Gastrocnemius medialis (tissue), 4 donors: ENCODE data around the gene TP53RK. TPM values are rescaled to one million over a fixed set of nuclear protein-coding genes. Genes with fewer than 3 reads are reported as not detected.

Source experiments
- ATAC-seq, 2 donors: fragments of 150-250 bp; one replicate each; pipeline ENCODE4 v1.9.1; 2016
- DNase-seq, 2 donors: peaks; one replicate each; pipeline ENCODE4 v3.0.0-alpha.2; 2019
- H3K27ac ChIP-seq, 4 donors: fragments of 200-600 bp; sonication (generic); 1 replicate in 1 of 4; 2 replicates in 3 of 4; pipeline ENCODE4 v1.5.1; 2016 to 2018; ENCODE audit warnings: mild to moderate bottlenecking in 2 of 4, moderate library complexity in 1 of 4
- H3K27me3 ChIP-seq, 3 donors: fragments of 200-600 bp; sonication (generic) in 2 of 3; 1 replicate in 1 of 3; 2 replicates in 2 of 3; pipeline versions ENCODE4 v1.5.1 to v1.6.0; 2016 to 2019; ENCODE audit warnings: mild to moderate bottlenecking in 1 of 3, moderate library complexity in 1 of 3
- H3K36me3 ChIP-seq, 2 donors: fragments of 200-600 bp; sonication (generic) in 1 of 2; one replicate each; pipeline ENCODE4 v1.5.1; 2017 to 2018
- H3K4me1 ChIP-seq, 2 donors: fragments of 200-600 bp; sonication (generic) in 1 of 2; one replicate each; pipeline ENCODE4 v1.5.1; 2016 to 2017; ENCODE audit warnings: mild to moderate bottlenecking in 2 of 2
- H3K4me3 ChIP-seq, 4 donors: fragments of 200-600 bp; sonication (generic) in 3 of 4; 1 replicate in 1 of 4; 2 replicates in 3 of 4; pipeline ENCODE4 v1.5.1; 2016 to 2019; ENCODE audit warnings: mild to moderate bottlenecking in 2 of 4
- H3K9me3 ChIP-seq, 3 donors: fragments of 200-600 bp; sonication (generic) in 2 of 3; 1 replicate in 1 of 3; 2 replicates in 2 of 3; pipeline ENCODE4 v1.5.1; 2016 to 2019
- POLR2A ChIP-seq, 2 donors: fragments of 450-650 bp; IDR thresholded peaks; one replicate each; pipeline ENCODE4 v1.6.1; 2017; ENCODE audit warnings: antibody characterized with exemption in 2 of 2, mild to moderate bottlenecking in 2 of 2, moderate library complexity in 2 of 2
- in situ Hi-C, 4 donors: fragments of 200-750 bp; cut with MboI; loops; one replicate each; pipeline versions ENCODE4 v1.15.0 to v1.8.0; 2017; ENCODE audit warnings: low sequenced_read_pairs in 4 of 4
- intact Hi-C: fragments of 100-400 bp; cut with DNase I; formaldehyde crosslinking; loops from one replicate; pipeline ENCODE4 v1.15.1; 2023; ENCODE audit warnings: low total_unique reads
- total RNA-seq, 4 donors: library from RNA; depleted of rRNA; stranded (reverse); fragments of >200 nt; gene quantifications; one replicate each; pipeline versions ENCODE4 v1.1.0 to v1.2.3, GENCODE V29; 2016
- TF ChIP-seq, protein P1 (sequence below), 5 experiments: fragments of 450-650 bp in 3 of 5; fragments of 200-600 bp in 2 of 5; sonication (generic) in 2 of 5; IDR thresholded peaks in 4 of 5; conservative IDR thresholded peaks in 1 of 5; 1 replicate in 4 of 5; 2 replicates in 1 of 5; pipeline ENCODE4 v1.5.1; 2016 to 2019; ENCODE audit warnings: antibody characterized with exemption in 5 of 5, mild to moderate bottlenecking in 3 of 5, moderate library complexity in 3 of 5

Gene TP53RK
- total RNA-seq, 4 donors from 2014 or later = 8.3 to 17.7 (median 10.9) TPM

- DNase-seq = no peak
- H3K4me1 ChIP-seq = no peaks in the 10 kb centered on the region
- no peak overlapping the region for H3K4me3 ChIP-seq
- H3K27me3 ChIP-seq = no peaks in the 10 kb centered on the region
- intact Hi-C loops = no loop called here
- in situ Hi-C loops = no loop called here
- TF ChIP-seq POLR2A (IDR thresholded peaks at IDR 0.05) = no peak
- TF ChIP-seq, protein P1, sequence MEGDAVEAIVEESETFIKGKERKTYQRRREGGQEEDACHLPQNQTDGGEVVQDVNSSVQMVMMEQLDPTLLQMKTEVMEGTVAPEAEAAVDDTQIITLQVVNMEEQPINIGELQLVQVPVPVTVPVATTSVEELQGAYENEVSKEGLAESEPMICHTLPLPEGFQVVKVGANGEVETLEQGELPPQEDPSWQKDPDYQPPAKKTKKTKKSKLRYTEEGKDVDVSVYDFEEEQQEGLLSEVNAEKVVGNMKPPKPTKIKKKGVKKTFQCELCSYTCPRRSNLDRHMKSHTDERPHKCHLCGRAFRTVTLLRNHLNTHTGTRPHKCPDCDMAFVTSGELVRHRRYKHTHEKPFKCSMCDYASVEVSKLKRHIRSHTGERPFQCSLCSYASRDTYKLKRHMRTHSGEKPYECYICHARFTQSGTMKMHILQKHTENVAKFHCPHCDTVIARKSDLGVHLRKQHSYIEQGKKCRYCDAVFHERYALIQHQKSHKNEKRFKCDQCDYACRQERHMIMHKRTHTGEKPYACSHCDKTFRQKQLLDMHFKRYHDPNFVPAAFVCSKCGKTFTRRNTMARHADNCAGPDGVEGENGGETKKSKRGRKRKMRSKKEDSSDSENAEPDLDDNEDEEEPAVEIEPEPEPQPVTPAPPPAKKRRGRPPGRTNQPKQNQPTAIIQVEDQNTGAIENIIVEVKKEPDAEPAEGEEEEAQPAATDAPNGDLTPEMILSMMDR (IDR thresholded peaks at IDR 0.05 in 4 of 5, conservative IDR thresholded peaks at IDR 0.05 in 1 of 5) = no peak
- no peaks in the 10 kb centered on the region for H3K9me3 ChIP-seq
- H3K27ac ChIP-seq = no peak overlapping the region
- no peak for ATAC-seq
- no peaks in the 10 kb centered on the region for H3K36me3 ChIP-seq
These were observed 35.2 kb upstream of the TP53RK start for GRCh38 chr20:46724343-46724959.

- DNase-seq (no peak), ATAC-seq (no peak)
- TF ChIP-seq, protein P1 (IDR thresholded peaks at IDR 0.05 in 4 of 5, conservative IDR thresholded peaks at IDR 0.05 in 1 of 5) = no peak
- TF ChIP-seq POLR2A (IDR thresholded peaks at IDR 0.05) = no peak
- intact Hi-C loops (no loop called here), in situ Hi-C loops (no loop called here)
- Histone ChIP-seq H3K27ac (no peak overlapping the region), H3K4me1 (no peaks in the 10 kb centered on the region), H3K4me3 (no peak overlapping the region), H3K9me3 (no peaks in the 10 kb centered on the region), H3K36me3 (no peaks in the 10 kb centered on the region), H3K27me3 (no peaks in the 10 kb centered on the region)
These were observed 33.8 kb upstream of the TP53RK start for GRCh38 chr20:46723039-46723438.

DNA sequence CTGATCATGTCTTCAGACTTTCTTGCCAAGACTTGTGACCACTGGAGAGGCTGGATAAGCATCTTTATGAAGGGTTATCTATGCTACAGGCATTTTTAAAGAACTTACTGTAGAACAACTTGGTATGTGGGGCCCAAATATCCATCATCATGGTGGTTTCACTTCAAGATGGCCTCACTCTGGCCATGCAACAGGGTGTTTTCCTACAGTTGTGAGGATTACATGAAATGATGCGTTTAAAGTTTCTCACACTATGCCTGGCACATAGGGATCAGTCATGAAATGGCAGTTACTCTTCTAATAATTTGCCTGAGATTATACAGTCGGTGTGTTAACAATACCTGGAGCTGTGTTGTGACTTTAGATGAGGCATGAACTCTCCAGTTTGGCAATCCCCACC, 33.2 kb upstream of the TP53RK start:
- DNase-seq = no peak
- Histone ChIP-seq H3K27ac (no peak overlapping the region), H3K4me3 (no peak overlapping the region), H3K36me3 (no peaks in the 10 kb centered on the region), H3K4me1 (no peaks in the 10 kb centered on the region), H3K9me3 (no peaks in the 10 kb centered on the region), H3K27me3 (no peaks in the 10 kb centered on the region)
- no peak for TF ChIP-seq POLR2A (IDR thresholded peaks at IDR 0.05)
- TF ChIP-seq, protein P1 (IDR thresholded peaks at IDR 0.05 in 4 of 5, conservative IDR thresholded peaks at IDR 0.05 in 1 of 5) = no peak
- ATAC-seq = no peak
- intact Hi-C loops (no loop called here), in situ Hi-C loops (no loop called here)

- H3K4me1 ChIP-seq = no peaks in the 10 kb centered on the region
- no peak for DNase-seq
- ATAC-seq = no peak
- in situ Hi-C loops = no loop called here
- H3K27ac ChIP-seq = no peak overlapping the region
- no peaks in the 10 kb centered on the region for H3K27me3 ChIP-seq
- no peak for TF ChIP-seq POLR2A (IDR thresholded peaks at IDR 0.05)
- TF ChIP-seq, protein P1 (IDR thresholded peaks at IDR 0.05 in 4 of 5, conservative IDR thresholded peaks at IDR 0.05 in 1 of 5) = no peak
- intact Hi-C loops = no loop called here
- H3K4me3 ChIP-seq = no peak overlapping the region
- H3K9me3 ChIP-seq = no peaks in the 10 kb centered on the region
- H3K36me3 ChIP-seq = no peaks in the 10 kb centered on the region
These were observed 32.2 kb upstream of the TP53RK start for GRCh38 chr20:46721476-46721875.
